Endothelial cell of umbilical vein (primary cell): ENCODE measurements around the gene CFP. TPM values are rescaled to one million over a fixed set of nuclear protein-coding genes. Genes with fewer than 3 reads are reported as not detected.

ENCODE experiments used
- BruUV-seq: library from RNA; stranded (reverse); fragments of 400-500 nt; replicated peaks from 2 replicates; lab custom pipeline; 2021; lab: Mats Ljungman, UMichigan
- CTCF ChIA-PET: fragments of 300-600, 350-600 bp; sonication (Branson Sonifier 250); formaldehyde crosslinking; loops from one replicate; lab custom pipeline; 2021; ENCODE audit warnings: antibody characterized with exemption, inconsistent platforms; lab: Charles Lee
- POLR2A ChIA-PET: fragments of 300-600, 350-600 bp; sonication (Branson Sonifier 250); formaldehyde crosslinking; loops from one replicate; lab custom pipeline; 2021; ENCODE audit warnings: antibody characterized with exemption, inconsistent platforms; lab: Charles Lee
- DNase-seq: peaks from one replicate; pipeline ENCODE4 v3.0.0-alpha.2; 2011; ENCODE audit warnings: low read depth, low spot score
- FAIRE-seq: peaks from 2 replicates; lab custom pipeline; 2011; peaks lifted over from hg19 to GRCh38; lab: Jason Lieb, UNC
- H2AFZ ChIP-seq: 2 replicates; pipeline ENCODE4 v1.6.0; 2012; ENCODE audit warnings: low read depth, low read length, control low read depth, inconsistent platforms
- H3K27ac ChIP-seq: 2 replicates; pipeline ENCODE4 v1.5.1; 2011; ENCODE audit warnings: low read depth, mild to moderate bottlenecking, control low read depth, low read length, moderate library complexity; ENCODE audit not compliant: insufficient read depth
- H3K27me3 ChIP-seq, 2 experiments: 2 replicates each; pipeline versions ENCODE4 v1.6.0 to v1.6.1; 2011; ENCODE audit warnings: low read length in 2 of 2, mixed read lengths in 1 of 2; ENCODE audit not compliant: control insufficient read depth in 2 of 2, insufficient read depth in 2 of 2
- H3K36me3 ChIP-seq, 2 experiments: 2 replicates in 1 of 2; 3 replicates in 1 of 2; pipeline ENCODE4 v1.5.1; 2011; ENCODE audit warnings: low read length in 2 of 2, mild to moderate bottlenecking in 1 of 2, moderate library complexity in 1 of 2; ENCODE audit not compliant: control insufficient read depth in 2 of 2, insufficient read depth in 2 of 2; ENCODE audit errors: extremely low read depth in 1 of 2
- H3K4me1 ChIP-seq: 3 replicates; pipeline ENCODE4 v1.5.1; 2011; ENCODE audit warnings: mild to moderate bottlenecking, low read length; ENCODE audit not compliant: control insufficient read depth, insufficient read depth; ENCODE audit errors: extremely low read depth
- H3K4me2 ChIP-seq: 2 replicates; pipeline ENCODE4 v1.6.1; 2011; ENCODE audit warnings: low read length, control low read depth, mixed read lengths; ENCODE audit not compliant: insufficient read depth
- H3K4me3 ChIP-seq, 3 experiments: fragments of 200-600 bp in 1 of 3; sonication (generic), shearing (Covaris generic) in 1 of 3; replicated peaks in 1 of 3; 2 replicates each; pipeline ENCODE4 v1.5.1; 2011 to 2016; ENCODE audit warnings: control low read depth in 3 of 3, low read length in 3 of 3, mild to moderate bottlenecking in 2 of 3, inconsistent platforms in 1 of 3, low read depth in 1 of 3, moderate library complexity in 1 of 3; ENCODE audit not compliant: insufficient read depth in 1 of 3
- H3K79me2 ChIP-seq: 2 replicates; pipeline ENCODE4 v1.6.0; 2012; ENCODE audit warnings: low read length, inconsistent platforms; ENCODE audit not compliant: control insufficient read depth, insufficient read depth
- H3K9ac ChIP-seq: replicated peaks from 2 replicates; pipeline ENCODE3; 2011; ENCODE audit warnings: low read length, control low read depth; ENCODE audit not compliant: insufficient read depth; ENCODE audit errors: extremely low read depth
- H3K9me1 ChIP-seq: replicated peaks from 3 replicates; pipeline ENCODE4 v1.6.0; 2011; ENCODE audit warnings: mild to moderate bottlenecking, low read length; ENCODE audit not compliant: control insufficient read depth, insufficient read depth; ENCODE audit errors: extremely low read depth
- H3K9me3 ChIP-seq: replicated peaks from 2 replicates; pipeline ENCODE4 v1.5.1; 2012; ENCODE audit warnings: low read length, inconsistent platforms; ENCODE audit not compliant: control insufficient read depth, insufficient read depth
- H4K20me1 ChIP-seq: replicated peaks from 2 replicates; pipeline ENCODE3; 2011; ENCODE audit warnings: mild to moderate bottlenecking, low read length; ENCODE audit not compliant: control insufficient read depth, insufficient read depth; ENCODE audit errors: extremely low read depth
- EZH2 ChIP-seq: IDR thresholded peaks from 2 replicates; pipeline ENCODE4 v1.6.1; 2012; ENCODE audit warnings: borderline replicate concordance, low read depth, mild to moderate bottlenecking, moderate library complexity, low read length, inconsistent platforms; ENCODE audit not compliant: severe bottlenecking
- FOS ChIP-seq: IDR thresholded peaks from 2 replicates; pipeline ENCODE4 v1.6.1; 2011; ENCODE audit warnings: mild to moderate bottlenecking, low read length, moderate library complexity, borderline replicate concordance; ENCODE audit not compliant: insufficient read depth
- GATA2 ChIP-seq: IDR thresholded peaks from 2 replicates; pipeline ENCODE4 v1.7.0; 2011; ENCODE audit warnings: low read depth, mild to moderate bottlenecking, moderate library complexity, mixed read lengths, low read length; ENCODE audit not compliant: insufficient read length, insufficient read depth
- JUN ChIP-seq: IDR thresholded peaks from 2 replicates; pipeline ENCODE4 v1.6.1; 2011; ENCODE audit warnings: borderline replicate concordance, low read depth; ENCODE audit not compliant: insufficient read length, insufficient read depth
- MAX ChIP-seq: IDR thresholded peaks from 2 replicates; pipeline ENCODE4 v1.6.1; 2011; ENCODE audit not compliant: insufficient read depth, insufficient read length
- MYC ChIP-seq: IDR thresholded peaks from one replicate; pipeline ENCODE4 v1.6.1; 2011; ENCODE audit warnings: mild to moderate bottlenecking, low read depth, low read length
- POLR2A ChIP-seq: IDR thresholded peaks from 2 replicates; pipeline ENCODE4 v1.6.1; 2012; ENCODE audit warnings: low read depth, mild to moderate bottlenecking, control low read depth, low read length
- POLR2AphosphoS5 ChIP-seq: IDR thresholded peaks from 2 replicates; pipeline ENCODE4 v1.6.1; 2012; ENCODE audit warnings: low read depth, mild to moderate bottlenecking, control low read depth, low read length, moderate library complexity; ENCODE audit not compliant: insufficient read depth
- dilution Hi-C: fragments of 300-500 bp; cut with MboI; formaldehyde crosslinking; loops from one replicate; pipeline ENCODE4 v1.15.0; 2019; ENCODE audit warnings: low sequenced_read_pairs; ENCODE audit not compliant: extremely low pct_ligation_motif_present
- intact Hi-C: fragments of 100-400 bp; cut with micrococcal nuclease; formaldehyde crosslinking; loops from one replicate; pipeline ENCODE4 v1.10.0; 2022
- polyA plus RNA-seq, 4 experiments: library from polyadenylated mRNA; depleted of rRNA in 3 of 4; stranded (reverse) in 3 of 4; unstranded in 1 of 4; fragments of >200 nt; gene quantifications; 2 replicates each; pipeline versions ENCODE4 v1.2.1 to v1.2.3, GENCODE V29; 2011 to 2012; ENCODE audit warnings: missing spikeins in 1 of 4
- total RNA-seq: library from RNA; stranded (reverse); gene quantifications from 2 replicates; pipeline ENCODE4 v1.2.3, GENCODE V29; 2021
- TF ChIP-seq, protein P1 (sequence below), 2 donors: IDR thresholded peaks; 1 replicate in 1 of 2; 2 replicates in 1 of 2; pipeline ENCODE4 v1.5.1; 2011; ENCODE audit warnings: low read length in 2 of 2, mild to moderate bottlenecking in 2 of 2, moderate library complexity in 2 of 2, control low read depth in 1 of 2, inconsistent platforms in 1 of 2, low read depth in 1 of 2; ENCODE audit not compliant: insufficient read depth in 1 of 2; ENCODE audit errors: extremely low read depth in 1 of 2

The CFP gene
- total and polyA plus RNA-seq, 2 donors (not counting 3 experiments of a cell fraction or from before 2014, with no cell fraction given) = 0.69 to 1.00 TPM

DNA sequence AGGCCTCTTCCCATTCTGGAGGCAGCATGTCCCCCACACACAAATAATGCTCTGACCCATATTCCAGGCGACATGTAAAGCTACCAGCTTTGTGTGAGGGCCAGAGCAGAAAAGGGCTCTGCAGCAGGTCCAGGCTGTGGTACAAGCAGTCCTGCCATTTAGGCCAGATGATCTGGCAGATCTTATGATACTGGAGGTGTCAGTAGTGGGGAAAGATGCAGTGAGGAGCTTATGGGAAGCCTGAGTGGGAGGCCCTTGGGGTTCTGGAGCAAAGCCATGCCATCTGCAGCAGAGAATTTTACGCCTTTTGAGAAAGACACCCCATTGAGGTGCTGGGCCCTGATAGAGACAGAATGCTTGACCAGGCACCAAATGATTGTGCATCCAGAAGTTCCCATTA is 17.8 kb downstream of the CFP start:
- Histone ChIP-seq H3K4me2 (no peak overlapping the region), H3K9me1 (no peaks in the 10 kb centered on the region), H3K4me1 (no peaks in the 10 kb centered on the region), H3K27me3 (no peaks in the 10 kb centered on the region), H3K9me3 (no peaks in the 10 kb centered on the region), H3K4me3 (no peak overlapping the region), H3K9ac (no peak overlapping the region), H2AFZ (no peak overlapping the region), H3K79me2 (no peaks in the 10 kb centered on the region), H4K20me1 (no peaks in the 10 kb centered on the region), H3K27ac (no peak overlapping the region), H3K36me3 (no peaks in the 10 kb centered on the region)
- DNase-seq = no peak
- FAIRE-seq = no peak
- POLR2A ChIA-PET = no interaction called here
- TF ChIP-seq FOS (no peak), POLR2A (no peak), POLR2AphosphoS5 (no peak), MYC (no peak), GATA2 (no peak), MAX (no peak), EZH2 (no peak), JUN (no peak)
- TF ChIP-seq, protein P1, sequence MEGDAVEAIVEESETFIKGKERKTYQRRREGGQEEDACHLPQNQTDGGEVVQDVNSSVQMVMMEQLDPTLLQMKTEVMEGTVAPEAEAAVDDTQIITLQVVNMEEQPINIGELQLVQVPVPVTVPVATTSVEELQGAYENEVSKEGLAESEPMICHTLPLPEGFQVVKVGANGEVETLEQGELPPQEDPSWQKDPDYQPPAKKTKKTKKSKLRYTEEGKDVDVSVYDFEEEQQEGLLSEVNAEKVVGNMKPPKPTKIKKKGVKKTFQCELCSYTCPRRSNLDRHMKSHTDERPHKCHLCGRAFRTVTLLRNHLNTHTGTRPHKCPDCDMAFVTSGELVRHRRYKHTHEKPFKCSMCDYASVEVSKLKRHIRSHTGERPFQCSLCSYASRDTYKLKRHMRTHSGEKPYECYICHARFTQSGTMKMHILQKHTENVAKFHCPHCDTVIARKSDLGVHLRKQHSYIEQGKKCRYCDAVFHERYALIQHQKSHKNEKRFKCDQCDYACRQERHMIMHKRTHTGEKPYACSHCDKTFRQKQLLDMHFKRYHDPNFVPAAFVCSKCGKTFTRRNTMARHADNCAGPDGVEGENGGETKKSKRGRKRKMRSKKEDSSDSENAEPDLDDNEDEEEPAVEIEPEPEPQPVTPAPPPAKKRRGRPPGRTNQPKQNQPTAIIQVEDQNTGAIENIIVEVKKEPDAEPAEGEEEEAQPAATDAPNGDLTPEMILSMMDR (IDR thresholded peaks at IDR 0.05; ENCODE audit: extremely low read depth in 1 of 2, insufficient read depth in 1 of 2, low read depth in 1 of 2, low read length in 2 of 2) = no peak
- dilution Hi-C loops (no loop called here), intact Hi-C loops (no loop called here)
- CTCF ChIA-PET = no interaction called here
- BruUV-seq = no TSS peak
